PC-3 (cell line): Measurements from ENCODE around the gene DGKD.

Source experiments
- CTCF ChIP-seq: fragments of 300-600 bp; sonication (generic); conservative IDR thresholded peaks from 2 replicates; pipeline ENCODE4 v1.5.1; 2017; ENCODE audit warnings: antibody characterized with exemption, low read depth, mild to moderate bottlenecking, low read length
- EZH2 ChIP-seq: fragments of 300-600 bp; sonication (generic); IDR thresholded peaks from one replicate; pipeline ENCODE4 v1.6.1; 2017; ENCODE audit warnings: antibody characterized with exemption, mild to moderate bottlenecking, low read length; ENCODE audit not compliant: unreplicated experiment
- EZH2phosphoT487 ChIP-seq: fragments of 300-600 bp; sonication (generic); IDR thresholded peaks from 2 replicates; pipeline ENCODE4 v1.6.1; 2018; ENCODE audit warnings: mild to moderate bottlenecking, antibody characterized with exemption, low read length, borderline replicate concordance

GRCh38 chr2:233455006-233455405, 100.7 kb downstream of the DGKD start:
- no peak for TF ChIP-seq CTCF
- no peak for TF ChIP-seq EZH2phosphoT487
- no peak for TF ChIP-seq EZH2
